22Rv1 (cell line): ENCODE results near the gene TP53BP1.

ENCODE experiments used
- H3K27ac ChIP-seq: fragments of 450-650 bp; 2 replicates; pipeline ENCODE4 v1.5.1; 2017
- CTCF ChIP-seq: fragments of 450-650 bp; IDR thresholded peaks from 2 replicates; pipeline ENCODE4 v1.5.1; 2017; ENCODE audit warnings: mild to moderate bottlenecking
- ZFX ChIP-seq: fragments of 450-650 bp; IDR thresholded peaks from 2 replicates; pipeline ENCODE4 v1.6.1; 2017; ENCODE audit warnings: antibody characterized with exemption, borderline replicate concordance

The TP53BP1 gene

GRCh38 chr15:43518197-43518761 lies 25.3 kb upstream of the TP53BP1 start:
- no peak overlapping the region for H3K27ac ChIP-seq
- TF ChIP-seq ZFX, result no peak
- TF ChIP-seq CTCF, result no peak

- no peak within 1 kb of the TSS for H3K27ac ChIP-seq
- TF ChIP-seq ZFX (no peak), CTCF (no peak)
Observed at GRCh38 chr15:43517354-43518196, 24.6 kb upstream of the TP53BP1 start, which contains the start of gene MAP1A. TSS of gene MAP1A (plus strand) at chr15:43517608. CDS start at chr15:43521474, 3,866 bp downstream.

GRCh38 chr15:43516801-43517353 lies 23.9 kb upstream of the TP53BP1 start:
- no peak overlapping the region for H3K27ac ChIP-seq
- TF ChIP-seq CTCF (no peak), ZFX (no peak)

GRCh38 chr15:43516185-43516584 lies 23.2 kb upstream of the TP53BP1 start:
- TF ChIP-seq CTCF (no peak), ZFX (no peak)
- H3K27ac ChIP-seq, result no peak overlapping the region

- TF ChIP-seq CTCF (no peak), ZFX (no peak)
- no peak overlapping the region for H3K27ac ChIP-seq
Observed at GRCh38 chr15:43515741-43516140, 22.8 kb upstream of the TP53BP1 start.

GRCh38 chr15:43514241-43515057 lies 21.5 kb upstream of the TP53BP1 start:
- H3K27ac ChIP-seq, result no peak overlapping the region
- TF ChIP-seq ZFX (no peak), CTCF (peak; percentile 80)
